IPS DF 6.9 (cell line): ENCODE results near the gene RAB34.
"Not testable (repeated sequence)": the region's sequence is repeated elsewhere in the genome, so short reads cannot be mapped to it uniquely, and the experiment has no call there.

Experiments
- DNase-seq: peaks from one replicate; pipeline ENCODE4 v3.0.0-alpha.2; 2013; ENCODE audit warnings: low read depth, low spot score
- H3K27ac ChIP-seq: one replicate; pipeline ENCODE4 v1.5.1; 2013; ENCODE audit warnings: low read length, control low read depth
- H3K27me3 ChIP-seq: 2 replicates; pipeline ENCODE4 v1.6.1; 2013; ENCODE audit warnings: mild to moderate bottlenecking, low read length; ENCODE audit not compliant: control insufficient read depth, insufficient read depth
- H3K36me3 ChIP-seq: 2 replicates; pipeline ENCODE4 v1.6.1; 2013; ENCODE audit warnings: low read length; ENCODE audit not compliant: control insufficient read depth, insufficient read depth
- H3K4me1 ChIP-seq: 2 replicates; pipeline ENCODE4 v1.6.1; 2013; ENCODE audit warnings: low read length; ENCODE audit not compliant: control insufficient read depth, insufficient read depth
- H3K4me3 ChIP-seq: 2 replicates; pipeline ENCODE4 v1.5.1; 2013; ENCODE audit warnings: mild to moderate bottlenecking, low read length
- H3K9me3 ChIP-seq: 2 replicates; pipeline ENCODE4 v1.6.1; 2013; ENCODE audit warnings: low read length, inconsistent platforms; ENCODE audit not compliant: control insufficient read depth, insufficient read depth
- WGBS: extraction: QIAGEN DNeasy Blood & Tissue Kit; methylation state at CpG from one replicate; pipeline ENCODE4 v1.1.7; 2013; ENCODE audit warnings: mixed read lengths, missing lambda C conversion rate; ENCODE audit not compliant: insufficient read length, insufficient coverage; 5-methylcytosine and 5-hydroxymethylcytosine counted together

RAB34 gene

GRCh38 chr17:28725166-28725659, 7.5 kb upstream of the RAB34 start:
- Histone ChIP-seq H3K4me3 (peak overlapping the region; percentile 55; the same call in 1 of the 2 replicates), H3K36me3 (peaks cover 25% of the 10 kb centered on the region; the same call in 1 of the 2 replicates), H3K27me3 (no peaks in the 10 kb centered on the region), H3K9me3 (no peaks in the 10 kb centered on the region), H3K4me1 (no peaks in the 10 kb centered on the region), H3K27ac (no peak overlapping the region)
- WGBS: no CpG with 5 or more reads among the region's 20 CpGs
- DNase-seq: no peak

GRCh38 chr17:28724500-28725165, 7.0 kb upstream of the RAB34 start:
- DNase-seq: no peak
- Histone ChIP-seq H3K27ac (no peak overlapping the region), H3K4me3 (peak overlapping the region; percentile 55; the same call in 1 of the 2 replicates), H3K9me3 (no peaks in the 10 kb centered on the region), H3K4me1 (no peaks in the 10 kb centered on the region), H3K27me3 (no peaks in the 10 kb centered on the region), H3K36me3 (peaks cover 25% of the 10 kb centered on the region; the same call in 1 of the 2 replicates)
- WGBS: no CpG with 5 or more reads among the region's 10 CpGs

- peaks cover 25% of the 10 kb centered on the region; the same call in 1 of the 2 replicates for H3K36me3 ChIP-seq
- not testable (repeated sequence) for H3K9me3 ChIP-seq, H3K27me3 ChIP-seq, H3K4me1 ChIP-seq, DNase-seq, H3K27ac ChIP-seq, H3K4me3 ChIP-seq
- no CpG with 5 or more reads among the region's 4 CpGs for WGBS
Observed at GRCh38 chr17:28723836-28724499, 6.3 kb upstream of the RAB34 start.

GRCh38 chr17:28723159-28723835, 5.6 kb upstream of the RAB34 start:
- no CpG with 5 or more reads among the region's 6 CpGs for WGBS
- Histone ChIP-seq H3K4me1 (no peaks in the 10 kb centered on the region), H3K36me3 (peaks cover 25% of the 10 kb centered on the region; the same call in 1 of the 2 replicates), H3K4me3 (no peak overlapping the region), H3K27me3 (no peaks in the 10 kb centered on the region), H3K9me3 (no peaks in the 10 kb centered on the region), H3K27ac (no peak overlapping the region)
- no peak for DNase-seq

GRCh38 chr17:28722417-28723158, 4.9 kb upstream of the RAB34 start:
- Histone ChIP-seq H3K9me3 (no peaks in the 10 kb centered on the region), H3K27me3 (no peaks in the 10 kb centered on the region), H3K4me1 (no peaks in the 10 kb centered on the region), H3K36me3 (peaks cover 25% of the 10 kb centered on the region; the same call in 1 of the 2 replicates), H3K27ac (no peak overlapping the region), H3K4me3 (no peak overlapping the region)
- no CpG with 5 or more reads among the region's 7 CpGs for WGBS
- no peak for DNase-seq

- Histone ChIP-seq H3K36me3 (peaks cover 25% of the 10 kb centered on the region; the same call in 1 of the 2 replicates), H3K4me3 (peak overlapping the region; percentile 80; the same call in 1 of the 2 replicates)
- H3K4me1 ChIP-seq, H3K27me3 ChIP-seq, DNase-seq, H3K27ac ChIP-seq, H3K9me3 ChIP-seq: not testable (repeated sequence)
- WGBS: no CpG with 5 or more reads among the region's 19 CpGs
Observed at GRCh38 chr17:28720997-28721329, 3.3 kb upstream of the RAB34 start.

GRCh38 chr17:28720247-28720996, 2.8 kb upstream of the RAB34 start:
- Histone ChIP-seq H3K4me3 (peak overlapping the region; percentile 80), H3K27ac (no peak overlapping the region), H3K4me1 (no peaks in the 10 kb centered on the region), H3K9me3 (no peaks in the 10 kb centered on the region), H3K27me3 (no peaks in the 10 kb centered on the region), H3K36me3 (peaks cover 26% of the 10 kb centered on the region; the same call in 1 of the 2 replicates)
- DNase-seq: no peak
- no CpG with 5 or more reads among the region's 30 CpGs for WGBS

GRCh38 chr17:28719021-28719433, 1.4 kb upstream of the RAB34 start:
- H3K36me3 ChIP-seq: peaks cover 33% of the 10 kb centered on the region
- WGBS: no CpG with 5 or more reads among the region's 18 CpGs
- no peak overlapping the region for H3K27ac ChIP-seq
- no peaks in the 10 kb centered on the region for H3K4me1 ChIP-seq
- DNase-seq: no peak
- H3K9me3 ChIP-seq: no peaks in the 10 kb centered on the region
- peak overlapping the region; percentile 57; the same call in 1 of the 2 replicates for H3K4me3 ChIP-seq
- no peaks in the 10 kb centered on the region for H3K27me3 ChIP-seq

- Histone ChIP-seq H3K9me3 (no peaks in the 10 kb centered on the region), H3K36me3 (peaks cover 31% of the 10 kb centered on the region), H3K27ac (peak overlapping the region; percentile 38), H3K4me3 (peak overlapping the region; percentile 58; the same call in 1 of the 2 replicates), H3K4me1 (no peaks in the 10 kb centered on the region), H3K27me3 (no peaks in the 10 kb centered on the region)
- WGBS: no CpG with 5 or more reads among the region's 18 CpGs
- no peak for DNase-seq
Observed at GRCh38 chr17:28718333-28719020, 809 bp upstream of the RAB34 start.
